SK-N-SH treated with all-trans-retinoic acid at 6 μM for 48 hours (cell line): ENCODE measurements around the gene DTX1.

ENCODE experiments used
- ATAC-seq: fragments of 200-7000 bp; cut with Tn5 transposase; 3 replicates; pipeline ENCODE4 v1.9.1; 2020; ENCODE audit warnings: mild to moderate bottlenecking, moderate library complexity
- ARNTL ChIP-seq: fragments of 450-650 bp; formaldehyde crosslinking; IDR thresholded peaks from 2 replicates; pipeline ENCODE4 v1.5.0; 2020; ENCODE audit warnings: low read depth, mild to moderate bottlenecking, moderate library complexity, borderline replicate concordance
- BACH2 ChIP-seq: fragments of 250-450 bp; sonication (Bioruptor Pico); IDR thresholded peaks from 2 replicates; pipeline ENCODE4 v1.9.0; 2021; ENCODE audit warnings: mild to moderate bottlenecking, borderline replicate concordance
- CSDC2 ChIP-seq: fragments of 250-450 bp; sonication (Bioruptor Pico); IDR thresholded peaks from 2 replicates; pipeline ENCODE4 v1.5.0; 2020; ENCODE audit warnings: mild to moderate bottlenecking, moderate library complexity
- CSRNP3 ChIP-seq: fragments of 250-450 bp; sonication (Bioruptor Pico); IDR thresholded peaks from 2 replicates; pipeline ENCODE4 v1.5.1; 2021; ENCODE audit warnings: mild to moderate bottlenecking, moderate library complexity
- ESRRG ChIP-seq: fragments of 250-450 bp; sonication (Bioruptor Pico); IDR thresholded peaks from 2 replicates; pipeline ENCODE4 v1.6.1; 2021; ENCODE audit warnings: mild to moderate bottlenecking
- GLIS3 ChIP-seq: fragments of 250-450 bp; sonication (Bioruptor Pico); IDR thresholded peaks from 2 replicates; pipeline ENCODE4 v1.5.0; 2020; ENCODE audit warnings: mild to moderate bottlenecking, moderate library complexity
- ISL1 ChIP-seq: fragments of 250-450 bp; sonication (Bioruptor Pico); IDR thresholded peaks from 2 replicates; pipeline ENCODE4 v2.1.2; 2022; ENCODE audit warnings: mild to moderate bottlenecking, moderate library complexity
- OSR1 ChIP-seq: fragments of 250-450 bp; sonication (Bioruptor Pico); IDR thresholded peaks from 2 replicates; pipeline ENCODE4 v1.8.0; 2022; ENCODE audit warnings: moderate library complexity, mild to moderate bottlenecking, inconsistent platforms
- POU6F1 ChIP-seq: fragments of 250-450 bp; sonication (Bioruptor Pico); IDR thresholded peaks from 2 replicates; pipeline ENCODE4 v1.8.0; 2021; ENCODE audit warnings: low read depth, mild to moderate bottlenecking, moderate library complexity, borderline replicate concordance
- RARB ChIP-seq: fragments of 250-450 bp; sonication (Bioruptor Pico); IDR thresholded peaks from 2 replicates; pipeline ENCODE4 v1.8.0; 2021; ENCODE audit warnings: mild to moderate bottlenecking, moderate library complexity
- SNAI2 ChIP-seq: fragments of 250-450 bp; sonication (Bioruptor Pico); IDR thresholded peaks from 2 replicates; pipeline ENCODE4 v1.5.0; 2020; ENCODE audit warnings: mild to moderate bottlenecking, moderate library complexity
- TCF4 ChIP-seq: fragments of 250-450 bp; sonication (Bioruptor Pico); IDR thresholded peaks from 2 replicates; pipeline ENCODE4 v1.8.0; 2021; ENCODE audit warnings: mild to moderate bottlenecking, moderate library complexity, borderline replicate concordance
- TOX ChIP-seq: fragments of 250-450 bp; sonication (Bioruptor Pico); IDR thresholded peaks from 2 replicates; pipeline ENCODE4 v1.8.0; 2021; ENCODE audit warnings: mild to moderate bottlenecking, moderate library complexity, borderline replicate concordance
- TSHZ2 ChIP-seq: fragments of 250-450 bp; sonication (Bioruptor Pico); IDR thresholded peaks from 2 replicates; pipeline ENCODE4 v1.5.0; 2020; ENCODE audit warnings: mild to moderate bottlenecking, moderate library complexity
- ZC3H10 ChIP-seq: fragments of 250-450 bp; sonication (Bioruptor Pico); IDR thresholded peaks from 2 replicates; pipeline ENCODE4 v1.5.1; 2021; ENCODE audit warnings: mild to moderate bottlenecking, moderate library complexity
- ZFP3 ChIP-seq: fragments of 250-450 bp; sonication (Bioruptor Pico); IDR thresholded peaks from 2 replicates; pipeline ENCODE4 v1.5.0; 2020; ENCODE audit warnings: mild to moderate bottlenecking, moderate library complexity
- ZNF565 ChIP-seq: fragments of 450-650 bp; formaldehyde crosslinking; conservative IDR thresholded peaks from 2 replicates; pipeline ENCODE4 v1.5.0; 2020; ENCODE audit warnings: low read depth, mild to moderate bottlenecking, moderate library complexity
- ZNF70 ChIP-seq: fragments of 450-650 bp; formaldehyde crosslinking; IDR thresholded peaks from 2 replicates; pipeline ENCODE4 v1.5.0; 2020; ENCODE audit warnings: mild to moderate bottlenecking, moderate library complexity
- ZNF8 ChIP-seq: fragments of 450-650 bp; formaldehyde crosslinking; IDR thresholded peaks from 2 replicates; pipeline ENCODE4 v1.5.0; 2020; ENCODE audit warnings: mild to moderate bottlenecking, moderate library complexity
- TF ChIP-seq, protein P1 (sequence below): fragments of 250-450 bp; sonication (Bioruptor Pico); IDR thresholded peaks from 2 replicates; pipeline ENCODE4 v1.8.0; 2020; ENCODE audit warnings: mild to moderate bottlenecking, moderate library complexity, borderline replicate concordance
- TF ChIP-seq, protein P2 (sequence below): fragments of 250-450 bp; sonication (Bioruptor Pico); IDR thresholded peaks from 2 replicates; pipeline ENCODE4 v1.5.1; 2020; ENCODE audit warnings: low read depth, mild to moderate bottlenecking, moderate library complexity

Gene DTX1

GRCh38 chr12:113052326-113052725, 4.2 kb upstream of the DTX1 start:
- no peak for ATAC-seq
- TF ChIP-seq CSDC2 (no peak), TSHZ2 (CRISPR knock-in tag) (no peak), RARB (CRISPR knock-in tag) (no peak), OSR1 (no peak), ZC3H10 (no peak), SNAI2 (CRISPR knock-in tag) (no peak), BACH2 (no peak), ZNF70 (CRISPR knock-in tag) (no peak), ESRRG (no peak), ISL1 (CRISPR knock-in tag) (no peak), CSRNP3 (no peak), ARNTL (no peak), GLIS3 (CRISPR knock-in tag) (no peak), TCF4 (CRISPR knock-in tag) (no peak)

- no peak for ATAC-seq
- TF ChIP-seq CSRNP3 (no peak), OSR1 (no peak), ZNF8 (CRISPR knock-in tag) (no peak), ZNF565 (CRISPR knock-in tag) (no peak), TSHZ2 (CRISPR knock-in tag) (no peak), ZFP3 (no peak), TOX (no peak), ARNTL (no peak), ZC3H10 (no peak), ISL1 (CRISPR knock-in tag) (no peak), SNAI2 (CRISPR knock-in tag) (no peak), BACH2 (no peak), TCF4 (CRISPR knock-in tag) (no peak), CSDC2 (no peak), POU6F1 (CRISPR knock-in tag) (no peak), RARB (CRISPR knock-in tag) (no peak)
- TF ChIP-seq, protein P1, sequence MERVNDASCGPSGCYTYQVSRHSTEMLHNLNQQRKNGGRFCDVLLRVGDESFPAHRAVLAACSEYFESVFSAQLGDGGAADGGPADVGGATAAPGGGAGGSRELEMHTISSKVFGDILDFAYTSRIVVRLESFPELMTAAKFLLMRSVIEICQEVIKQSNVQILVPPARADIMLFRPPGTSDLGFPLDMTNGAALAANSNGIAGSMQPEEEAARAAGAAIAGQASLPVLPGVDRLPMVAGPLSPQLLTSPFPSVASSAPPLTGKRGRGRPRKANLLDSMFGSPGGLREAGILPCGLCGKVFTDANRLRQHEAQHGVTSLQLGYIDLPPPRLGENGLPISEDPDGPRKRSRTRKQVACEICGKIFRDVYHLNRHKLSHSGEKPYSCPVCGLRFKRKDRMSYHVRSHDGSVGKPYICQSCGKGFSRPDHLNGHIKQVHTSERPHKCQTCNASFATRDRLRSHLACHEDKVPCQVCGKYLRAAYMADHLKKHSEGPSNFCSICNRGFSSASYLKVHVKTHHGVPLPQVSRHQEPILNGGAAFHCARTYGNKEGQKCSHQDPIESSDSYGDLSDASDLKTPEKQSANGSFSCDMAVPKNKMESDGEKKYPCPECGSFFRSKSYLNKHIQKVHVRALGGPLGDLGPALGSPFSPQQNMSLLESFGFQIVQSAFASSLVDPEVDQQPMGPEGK (CRISPR knock-in tag), result no peak
- TF ChIP-seq, protein P2, sequence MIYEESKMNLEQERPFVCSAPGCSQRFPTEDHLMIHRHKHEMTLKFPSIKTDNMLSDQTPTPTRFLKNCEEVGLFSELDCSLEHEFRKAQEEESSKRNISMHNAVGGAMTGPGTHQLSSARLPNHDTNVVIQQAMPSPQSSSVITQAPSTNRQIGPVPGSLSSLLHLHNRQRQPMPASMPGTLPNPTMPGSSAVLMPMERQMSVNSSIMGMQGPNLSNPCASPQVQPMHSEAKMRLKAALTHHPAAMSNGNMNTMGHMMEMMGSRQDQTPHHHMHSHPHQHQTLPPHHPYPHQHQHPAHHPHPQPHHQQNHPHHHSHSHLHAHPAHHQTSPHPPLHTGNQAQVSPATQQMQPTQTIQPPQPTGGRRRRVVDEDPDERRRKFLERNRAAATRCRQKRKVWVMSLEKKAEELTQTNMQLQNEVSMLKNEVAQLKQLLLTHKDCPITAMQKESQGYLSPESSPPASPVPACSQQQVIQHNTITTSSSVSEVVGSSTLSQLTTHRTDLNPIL (CRISPR knock-in tag), result no peak
These were observed 1.5 kb upstream of the DTX1 start for GRCh38 chr12:113054948-113055486.
